GM21576 (cell line): ENCODE measurements around the gene KCNQ1.

Experiments
- ATAC-seq: cut with Tn5 transposase; IDR thresholded peaks from one replicate; pipeline ENCODE4 v1.9.1; 2021; ENCODE audit warnings: mild to moderate bottlenecking, moderate library complexity; ENCODE audit not compliant: unreplicated experiment

KCNQ1 gene

GRCh38 chr11:2837651-2838050, 392.8 kb downstream of the KCNQ1 start:
- ATAC-seq: no peak

- ATAC-seq: no peak
Observed at GRCh38 chr11:2838091-2838490, 393.3 kb downstream of the KCNQ1 start.

- no peak for ATAC-seq
Observed at GRCh38 chr11:2838676-2839294, 394.0 kb downstream of the KCNQ1 start.

- no peak for ATAC-seq
Observed at GRCh38 chr11:2839395-2839943, 394.7 kb downstream of the KCNQ1 start.

- no peak for ATAC-seq
Observed at GRCh38 chr11:2841411-2842190, 396.8 kb downstream of the KCNQ1 start.

- ATAC-seq: no peak
Observed at GRCh38 chr11:2842876-2843275, 398.1 kb downstream of the KCNQ1 start.

GRCh38 chr11:2843551-2843950, 398.7 kb downstream of the KCNQ1 start:
- no peak for ATAC-seq

GRCh38 chr11:2844116-2844842, 399.5 kb downstream of the KCNQ1 start:
- no peak for ATAC-seq

GRCh38 chr11:2844996-2845395, 400.2 kb downstream of the KCNQ1 start:
- no peak for ATAC-seq

- no peak for ATAC-seq
Observed at GRCh38 chr11:2846056-2846455, 401.2 kb downstream of the KCNQ1 start.

GRCh38 chr11:2846470-2846869, 401.7 kb downstream of the KCNQ1 start:
- no peak for ATAC-seq

- no peak for ATAC-seq
Observed at GRCh38 chr11:2847561-2847960, 402.8 kb downstream of the KCNQ1 start.

GRCh38 chr11:2848497-2848896, 403.7 kb downstream of the KCNQ1 start:
- ATAC-seq: no peak

GRCh38 chr11:2849994-2850770, 405.4 kb downstream of the KCNQ1 start:
- ATAC-seq: no peak

GRCh38 chr11:2853401-2853800, 408.6 kb downstream of the KCNQ1 start:
- no peak for ATAC-seq

- ATAC-seq: no peak
Observed at GRCh38 chr11:2853997-2854560, 409.3 kb downstream of the KCNQ1 start.

- no peak for ATAC-seq
Observed at GRCh38 chr11:2855162-2855561, 410.4 kb downstream of the KCNQ1 start.

- no peak for ATAC-seq
Observed at GRCh38 chr11:2857276-2857675, 412.5 kb downstream of the KCNQ1 start.

- no peak for ATAC-seq
Observed at GRCh38 chr11:2857918-2858317, 413.1 kb downstream of the KCNQ1 start.

- ATAC-seq: no peak
Observed at GRCh38 chr11:2858995-2859698, 414.3 kb downstream of the KCNQ1 start.
